ENCODE measurements around the gene FXYD7.
A peak's percentile ranks its signal among the peaks of the same experiment; 100 is the strongest.

Gene FXYD7

GRCh38 chr19:35140962-35141836, 1.9 kb upstream of the FXYD7 start (continued):
- TF ChIP-seq, protein P1, sequence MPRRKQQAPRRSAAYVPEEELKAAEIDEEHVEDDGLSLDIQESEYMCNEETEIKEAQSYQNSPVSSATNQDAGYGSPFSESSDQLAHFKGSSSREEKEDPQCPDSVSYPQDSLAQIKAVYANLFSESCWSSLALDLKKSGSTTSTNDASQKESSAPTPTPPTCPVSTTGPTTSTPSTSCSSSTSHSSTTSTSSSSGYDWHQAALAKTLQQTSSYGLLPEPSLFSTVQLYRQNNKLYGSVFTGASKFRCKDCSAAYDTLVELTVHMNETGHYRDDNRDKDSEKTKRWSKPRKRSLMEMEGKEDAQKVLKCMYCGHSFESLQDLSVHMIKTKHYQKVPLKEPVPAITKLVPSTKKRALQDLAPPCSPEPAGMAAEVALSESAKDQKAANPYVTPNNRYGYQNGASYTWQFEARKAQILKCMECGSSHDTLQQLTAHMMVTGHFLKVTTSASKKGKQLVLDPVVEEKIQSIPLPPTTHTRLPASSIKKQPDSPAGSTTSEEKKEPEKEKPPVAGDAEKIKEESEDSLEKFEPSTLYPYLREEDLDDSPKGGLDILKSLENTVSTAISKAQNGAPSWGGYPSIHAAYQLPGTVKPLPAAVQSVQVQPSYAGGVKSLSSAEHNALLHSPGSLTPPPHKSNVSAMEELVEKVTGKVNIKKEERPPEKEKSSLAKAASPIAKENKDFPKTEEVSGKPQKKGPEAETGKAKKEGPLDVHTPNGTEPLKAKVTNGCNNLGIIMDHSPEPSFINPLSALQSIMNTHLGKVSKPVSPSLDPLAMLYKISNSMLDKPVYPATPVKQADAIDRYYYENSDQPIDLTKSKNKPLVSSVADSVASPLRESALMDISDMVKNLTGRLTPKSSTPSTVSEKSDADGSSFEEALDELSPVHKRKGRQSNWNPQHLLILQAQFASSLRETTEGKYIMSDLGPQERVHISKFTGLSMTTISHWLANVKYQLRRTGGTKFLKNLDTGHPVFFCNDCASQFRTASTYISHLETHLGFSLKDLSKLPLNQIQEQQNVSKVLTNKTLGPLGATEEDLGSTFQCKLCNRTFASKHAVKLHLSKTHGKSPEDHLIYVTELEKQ (tag by site-specific recombination; IDR thresholded peaks at IDR 0.05; ENCODE audit: borderline replicate concordance): no peak
- TF ChIP-seq ZNF292 (tag by site-specific recombination; IDR thresholded peaks at IDR 0.05; ENCODE audit: borderline replicate concordance, low read depth) (no peak), EGR2 (tag by site-specific recombination; IDR thresholded peaks at IDR 0.05; ENCODE audit: low read depth) (peak; percentile 98), ZNF146 (tag by site-specific recombination; IDR thresholded peaks at IDR 0.05) (no peak), ZNF629 (tag by site-specific recombination; IDR thresholded peaks at IDR 0.05) (no peak), ZNF280C (tag by site-specific recombination; IDR thresholded peaks at IDR 0.05) (peak; percentile 37; the same call in 1 of the 2 replicates), ZSCAN30 (tag by site-specific recombination; IDR thresholded peaks at IDR 0.05) (peak; percentile 23; the same call in 1 of the 2 replicates), ZNF324 (tag by site-specific recombination; IDR thresholded peaks at IDR 0.05) (peak; percentile 71; the same call in 1 of the 2 replicates), ZNF423 (tag by site-specific recombination; IDR thresholded peaks at IDR 0.05) (no peak), ZNF621 (tag by site-specific recombination; IDR thresholded peaks at IDR 0.05) (no peak), KLF16 (tag by site-specific recombination; IDR thresholded peaks at IDR 0.05) (peak; percentile 54), ZNF155 (tag by site-specific recombination; IDR thresholded peaks at IDR 0.05) (0 out of 2 replicates have a peak, but pooled peaks have one; percentile 81), ZNF366 (tag by site-specific recombination; conservative IDR thresholded peaks at IDR 0.05) (peak; percentile 97), ZNF501 (tag by site-specific recombination; IDR thresholded peaks at IDR 0.05) (no peak), RBAK (tag by site-specific recombination; IDR thresholded peaks at IDR 0.05) (peak; percentile 84; the same call in 1 of the 2 replicates), ZNF416 (tag by site-specific recombination; IDR thresholded peaks at IDR 0.05) (no peak), ZNF311 (tag by site-specific recombination; IDR thresholded peaks at IDR 0.05; ENCODE audit: borderline replicate concordance) (no peak), ZFP69B (tag by site-specific recombination; IDR thresholded peaks at IDR 0.05) (peak; percentile 86), ZNF664 (tag by site-specific recombination; IDR thresholded peaks at IDR 0.05) (peak; percentile 40; the same call in 1 of the 2 replicates), ZNF184 (tag by site-specific recombination; IDR thresholded peaks at IDR 0.05) (no peak), ZNF792 (tag by site-specific recombination; IDR thresholded peaks at IDR 0.05) (no peak; the same call in 1 of the 2 replicates), ZNF223 (tag by site-specific recombination; IDR thresholded peaks at IDR 0.05) (peak; percentile 69; the same call in 1 of the 2 replicates), KLF17 (tag by site-specific recombination; IDR thresholded peaks at IDR 0.05) (peak; percentile 72), ZNF426 (tag by site-specific recombination; IDR thresholded peaks at IDR 0.05) (no peak), TCF7L2 (IDR thresholded peaks at IDR 0.05; ENCODE audit: borderline replicate concordance, low read depth, low read length) (no peak), PRDM1 (tag by site-specific recombination; IDR thresholded peaks at IDR 0.05) (peak; percentile 65; the same call in 1 of the 2 replicates), ZNF654 (tag by site-specific recombination; IDR thresholded peaks at IDR 0.05; ENCODE audit: low read depth) (no peak), MEIS1 (CRISPR knock-in tag; IDR thresholded peaks at IDR 0.05; ENCODE audit: borderline replicate concordance) (no peak)
- TF ChIP-seq, protein P2, sequence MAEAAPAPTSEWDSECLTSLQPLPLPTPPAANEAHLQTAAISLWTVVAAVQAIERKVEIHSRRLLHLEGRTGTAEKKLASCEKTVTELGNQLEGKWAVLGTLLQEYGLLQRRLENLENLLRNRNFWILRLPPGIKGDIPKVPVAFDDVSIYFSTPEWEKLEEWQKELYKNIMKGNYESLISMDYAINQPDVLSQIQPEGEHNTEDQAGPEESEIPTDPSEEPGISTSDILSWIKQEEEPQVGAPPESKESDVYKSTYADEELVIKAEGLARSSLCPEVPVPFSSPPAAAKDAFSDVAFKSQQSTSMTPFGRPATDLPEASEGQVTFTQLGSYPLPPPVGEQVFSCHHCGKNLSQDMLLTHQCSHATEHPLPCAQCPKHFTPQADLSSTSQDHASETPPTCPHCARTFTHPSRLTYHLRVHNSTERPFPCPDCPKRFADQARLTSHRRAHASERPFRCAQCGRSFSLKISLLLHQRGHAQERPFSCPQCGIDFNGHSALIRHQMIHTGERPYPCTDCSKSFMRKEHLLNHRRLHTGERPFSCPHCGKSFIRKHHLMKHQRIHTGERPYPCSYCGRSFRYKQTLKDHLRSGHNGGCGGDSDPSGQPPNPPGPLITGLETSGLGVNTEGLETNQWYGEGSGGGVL (tag by site-specific recombination; IDR thresholded peaks at IDR 0.05): peak; percentile 97
- TF ChIP-seq, protein P3, sequence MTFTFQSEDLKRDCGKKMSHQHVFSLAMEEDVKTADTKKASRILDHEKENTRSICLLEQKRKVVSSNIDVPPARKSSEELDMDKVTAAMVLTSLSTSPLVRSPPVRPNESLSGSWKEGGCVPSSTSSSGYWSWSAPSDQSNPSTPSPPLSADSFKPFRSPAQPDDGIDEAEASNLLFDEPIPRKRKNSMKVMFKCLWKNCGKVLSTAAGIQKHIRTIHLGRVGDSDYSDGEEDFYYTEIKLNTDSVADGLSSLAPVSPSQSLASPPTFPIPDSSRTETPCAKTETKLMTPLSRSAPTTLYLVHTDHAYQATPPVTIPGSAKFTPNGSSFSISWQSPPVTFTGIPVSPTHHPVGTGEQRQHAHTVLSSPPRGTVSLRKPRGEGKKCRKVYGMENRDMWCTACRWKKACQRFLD (tag by site-specific recombination; IDR thresholded peaks at IDR 0.05): no peak
